Aorta (tissue), 5 donors: ENCODE data around the gene ZNF792. TPM values are rescaled to one million over a fixed set of nuclear protein-coding genes. Genes with fewer than 3 reads are reported as not detected.
A peak's percentile ranks its signal among the peaks of the same experiment; 100 is the strongest.
"Not testable (repeated sequence)": the region's sequence is repeated elsewhere in the genome, so short reads cannot be mapped to it uniquely, and the experiment has no call there.

Experiments
- ATAC-seq: fragments of 200-7000 bp; cut with Tn5 transposase; one replicate; pipeline ENCODE4 v1.9.1; 2022; ENCODE audit warnings: moderate library complexity; ENCODE audit not compliant: low FRiP score
- DNase-seq, 2 donors: peaks; one replicate each; pipeline ENCODE4 v3.0.0-alpha.2; 2020
- H3K27ac ChIP-seq, 2 donors: one replicate each; pipeline ENCODE4 v1.5.1; 2013; ENCODE audit warnings: low read length in 2 of 2, mild to moderate bottlenecking in 2 of 2, moderate library complexity in 2 of 2, control low read depth in 1 of 2, inconsistent platforms in 1 of 2, low read depth in 1 of 2
- H3K27me3 ChIP-seq, 2 donors: one replicate each; pipeline ENCODE4 v1.6.1; 2013; ENCODE audit warnings: control low read depth in 1 of 2, low read length in 1 of 2, mild to moderate bottlenecking in 1 of 2, moderate library complexity in 1 of 2; ENCODE audit not compliant: insufficient read depth in 2 of 2, control insufficient read depth in 1 of 2
- H3K36me3 ChIP-seq, 2 donors: one replicate each; pipeline ENCODE4 v1.6.1; 2013; ENCODE audit warnings: control low read depth in 1 of 2, low read length in 1 of 2, mild to moderate bottlenecking in 1 of 2; ENCODE audit not compliant: insufficient read depth in 2 of 2, control insufficient read depth in 1 of 2
- H3K4me1 ChIP-seq, 2 donors: one replicate each; pipeline ENCODE4 v1.6.1; 2013; ENCODE audit warnings: low read length in 2 of 2, control low read depth in 1 of 2, mild to moderate bottlenecking in 1 of 2, moderate library complexity in 1 of 2; ENCODE audit not compliant: insufficient read depth in 2 of 2, control insufficient read depth in 1 of 2
- H3K4me3 ChIP-seq, 2 donors: one replicate each; pipeline ENCODE4 v1.5.1; 2013; ENCODE audit warnings: low read length in 2 of 2, control low read depth in 1 of 2, mild to moderate bottlenecking in 1 of 2
- H3K9me3 ChIP-seq: one replicate; pipeline ENCODE4 v1.6.1; 2013; ENCODE audit warnings: mild to moderate bottlenecking, low read length; ENCODE audit not compliant: control insufficient read depth
- WGBS, 2 donors: extraction: QIAGEN DNeasy Blood & Tissue Kit; methylation state at CpG; one replicate each; pipeline ENCODE4 v1.1.7; 2013; 5-methylcytosine and 5-hydroxymethylcytosine counted together
- intact Hi-C, 2 donors: fragments of 100-400 bp; cut with DNase I; formaldehyde crosslinking; loops; one replicate each; pipeline versions ENCODE4 v1.14.2 to v1.15.0; 2022
- polyA plus RNA-seq, 2 donors: library from polyadenylated mRNA; stranded (reverse); fragments of 200-250 nt; gene quantifications; one replicate each; pipeline ENCODE4 v1.2.3, GENCODE V29; 2013
- total RNA-seq, 2 donors: library from RNA; stranded (reverse); fragmentation: NEBNext Ultra II Directional; extraction: Animal tissue kit (Norgen Biotek cat#: 25700); gene quantifications; one replicate each; pipeline ENCODE4 v1.2.1, GENCODE V29; 2021
- donor health status: healthy with polysubstance abuse.
- donor health status: Bipolar disorder and iron deficiency.
- donor health status: DM: no; HTN: no; CAD: no.
- donor health status: DM: no; HTN: no; CAD: no.
- donor health status: DM: yes; HTN: yes; CAD: no.

Gene ZNF792
- total and polyA plus RNA-seq, 4 donors, result 1.0 to 13.5 (median 3.5) TPM

DNA sequence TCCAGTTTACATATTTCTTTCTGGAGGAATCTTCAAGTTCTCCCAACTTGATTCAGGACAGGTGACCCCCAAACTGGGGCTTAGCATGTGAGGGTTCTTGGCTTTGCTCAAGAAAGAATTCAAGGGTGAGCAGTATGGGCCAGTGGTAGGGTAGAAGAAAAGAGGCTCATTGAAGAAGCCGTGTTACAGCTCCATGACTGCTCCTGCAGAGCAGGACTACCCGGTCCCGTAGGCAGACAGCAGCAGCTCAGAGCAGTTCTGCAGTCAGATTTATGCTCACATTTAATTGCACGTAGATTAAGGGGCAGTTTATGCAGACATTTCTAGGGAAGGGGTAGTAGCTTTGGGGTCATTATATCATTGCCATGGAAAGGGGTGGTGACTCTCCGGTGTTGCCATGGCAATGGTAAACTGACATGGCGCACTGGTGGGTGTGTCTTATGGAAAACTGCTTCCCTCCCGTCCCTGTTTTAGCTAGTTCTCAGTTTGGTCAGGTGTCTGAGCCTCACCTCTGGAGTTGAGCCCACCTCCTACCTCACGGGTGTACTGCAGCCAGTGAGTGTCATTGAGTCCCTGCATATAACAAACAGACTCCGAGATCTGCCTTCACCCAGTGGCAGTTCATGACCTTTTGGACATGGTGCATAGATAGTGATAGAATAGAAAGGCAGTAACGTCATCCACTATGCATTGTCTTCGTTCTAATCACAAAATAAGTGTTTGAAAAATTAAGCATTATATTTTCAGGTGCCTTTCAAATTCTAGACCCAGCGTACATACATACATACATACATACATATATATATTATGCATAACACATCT is 16.0 kb upstream of the ZNF792 start:
- 80% methylated on average over 12 of the region's 12 CpGs for WGBS, 2 donors
- Histone ChIP-seq H3K27me3 (no peaks in the 10 kb centered on the region), H3K36me3 (no peaks in the 10 kb centered on the region), H3K4me3 (no peak overlapping the region), H3K4me1 (no peaks in the 10 kb centered on the region), H3K27ac (no peak overlapping the region), H3K9me3 (peaks cover 5% of the 10 kb centered on the region)
- ATAC-seq (no peak), DNase-seq (peak in 1 of 2 donors; percentile 34)
- intact Hi-C loops, result no loop called here

DNA sequence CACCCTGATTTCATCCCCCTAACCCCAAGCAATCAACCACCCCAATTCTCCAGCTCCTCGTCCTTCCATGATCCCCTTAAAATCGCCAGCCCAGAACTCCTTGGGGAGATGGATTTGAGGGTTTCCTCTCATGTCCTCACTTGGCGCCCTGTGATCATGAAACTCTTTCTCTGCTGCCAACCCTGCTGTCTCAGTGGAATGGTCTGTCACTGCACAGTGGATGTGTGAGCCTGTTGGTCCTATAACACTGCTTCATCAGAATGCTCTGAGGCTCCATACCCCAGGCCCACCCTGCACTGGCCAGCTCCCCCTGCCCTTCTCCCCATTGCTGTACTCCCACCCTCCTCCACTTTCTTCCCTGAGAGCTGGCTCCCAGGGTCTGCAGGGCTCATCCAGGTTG is 12.6 kb upstream of the ZNF792 start:
- no peak for ATAC-seq
- H3K4me1 ChIP-seq, result no peaks in the 10 kb centered on the region
- intact Hi-C loops, result no loop called here
- no peak overlapping the region for H3K27ac ChIP-seq
- no peaks in the 10 kb centered on the region for H3K36me3 ChIP-seq
- DNase-seq, result no peak
- peaks cover 5% of the 10 kb centered on the region for H3K9me3 ChIP-seq
- WGBS, 2 donors, result 84 to 86% methylated on average over 3 of the region's 3 CpGs
- no peak overlapping the region for H3K4me3 ChIP-seq
- H3K27me3 ChIP-seq, result no peaks in the 10 kb centered on the region

DNA sequence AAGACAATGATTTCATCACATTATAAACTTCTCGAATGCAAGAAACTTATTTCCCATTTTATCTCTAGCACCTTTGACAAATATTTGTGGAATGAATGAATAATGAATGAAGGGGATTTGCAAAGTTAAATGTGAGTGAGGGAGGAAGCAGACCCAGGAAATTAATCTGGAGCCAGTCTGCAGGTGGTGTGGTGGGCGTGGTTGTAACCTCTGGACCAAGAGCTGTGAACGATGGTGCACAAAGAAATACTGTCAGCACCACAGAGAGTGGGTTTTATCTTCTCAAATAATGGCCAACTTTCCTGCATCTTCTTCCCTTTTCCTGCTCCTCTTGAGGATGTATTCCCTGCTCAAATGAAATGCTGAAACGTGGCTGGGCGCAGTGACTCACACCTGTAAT is 11.0 kb upstream of the ZNF792 start:
- H3K27me3 ChIP-seq, result no peaks in the 10 kb centered on the region
- no peaks in the 10 kb centered on the region for H3K36me3 ChIP-seq
- DNase-seq, result no peak
- H3K4me3 ChIP-seq, result no peak overlapping the region
- no peak for ATAC-seq
- no peaks in the 10 kb centered on the region for H3K4me1 ChIP-seq
- 68 to 70% methylated on average over 5 of the region's 5 CpGs for WGBS, 2 donors
- H3K27ac ChIP-seq, result no peak overlapping the region
- H3K9me3 ChIP-seq, result peaks cover 5% of the 10 kb centered on the region
- intact Hi-C loops, result no loop called here

DNA sequence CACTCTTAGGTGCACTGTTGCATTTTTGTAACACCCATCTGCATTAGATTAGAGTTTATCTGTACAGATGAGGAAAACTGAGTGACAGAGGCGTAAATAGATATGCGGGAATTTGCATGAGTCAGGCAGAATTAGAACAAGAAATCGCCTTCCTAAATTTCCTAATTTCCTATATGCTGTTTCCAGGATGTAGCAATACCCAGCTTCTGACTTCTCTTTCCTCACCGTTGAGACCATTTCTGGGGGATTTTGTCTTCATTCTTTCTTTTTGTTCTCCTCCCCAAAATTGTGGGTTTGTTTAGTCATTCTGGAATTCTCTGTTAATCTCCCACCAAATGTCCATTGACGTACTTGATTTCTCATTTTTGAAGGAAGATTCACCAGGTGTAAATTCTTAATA is 10.6 kb upstream of the ZNF792 start:
- no peaks in the 10 kb centered on the region for H3K36me3 ChIP-seq
- ATAC-seq (no peak), DNase-seq (no peak)
- no peaks in the 10 kb centered on the region for H3K4me1 ChIP-seq
- intact Hi-C loops, result loop anchor here (5.0 kb wide), 1 partner anchor 118 kb away; no protein-coding TSS in a partner anchor
- no peak overlapping the region for H3K4me3 ChIP-seq
- H3K27ac ChIP-seq, result no peak overlapping the region
- no peaks in the 10 kb centered on the region for H3K27me3 ChIP-seq
- WGBS, 2 donors, result 64 to 71% methylated on average over 5 of the region's 5 CpGs
- H3K9me3 ChIP-seq, result peaks cover 5% of the 10 kb centered on the region

DNA sequence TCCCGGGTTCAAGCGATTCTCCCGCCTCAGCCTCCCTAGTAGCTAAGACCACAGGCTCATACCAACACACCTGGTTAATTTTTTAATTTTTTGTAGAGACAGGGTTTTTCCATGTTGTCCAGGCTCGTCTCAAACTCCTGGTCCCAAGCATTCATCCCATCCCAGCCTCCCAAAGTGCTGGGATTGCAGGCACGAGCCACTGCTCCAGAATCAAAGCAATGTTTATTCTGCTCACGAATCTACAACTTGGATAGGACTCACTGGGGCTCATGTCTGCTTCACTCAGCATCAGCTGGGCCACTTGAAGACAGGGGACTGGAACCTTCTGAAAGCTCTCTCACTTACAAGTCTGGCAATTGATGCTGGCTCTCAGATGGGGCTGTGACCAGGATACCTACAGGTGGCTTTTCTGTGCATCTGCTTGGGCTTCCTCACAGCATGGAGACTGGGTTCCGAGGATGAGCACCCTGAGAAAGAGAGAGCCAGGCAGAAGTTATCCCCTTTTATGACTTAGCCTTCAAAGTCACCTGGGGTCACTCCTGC is 8.2 kb upstream of the ZNF792 start:
- intact Hi-C loops, result loop anchor here (2.0 to 5.0 kb wide), 2 partner anchors 41 to 120 kb away; no protein-coding TSS in a partner anchor

DNA sequence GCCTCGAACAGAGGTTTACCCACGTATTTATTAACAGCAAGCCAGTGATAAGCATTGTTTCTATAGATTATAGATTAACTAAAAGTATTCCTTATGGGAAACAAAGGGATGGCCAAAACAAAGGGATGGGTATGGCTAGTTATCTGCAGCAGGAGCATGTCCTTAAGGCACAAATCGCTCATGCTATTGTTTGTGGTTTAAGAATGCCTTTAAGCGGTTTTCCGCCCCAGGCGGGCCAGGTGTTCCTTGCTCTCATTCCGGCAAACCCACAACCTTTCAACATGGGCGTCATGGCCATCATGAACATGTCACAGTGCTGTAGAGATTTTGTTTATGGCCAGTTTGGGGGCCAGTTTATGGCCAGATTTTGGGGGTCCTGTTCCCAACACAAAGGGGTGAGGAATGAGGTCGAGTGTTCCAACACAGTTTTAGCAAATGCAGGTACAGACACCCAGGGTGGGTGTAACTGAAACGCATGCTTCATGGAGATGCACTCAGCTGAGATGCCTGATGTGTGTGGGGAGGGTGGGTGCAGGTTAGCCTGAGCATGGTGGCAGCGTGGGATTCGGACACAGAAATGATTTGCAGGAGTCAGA is 6.3 kb upstream of the ZNF792 start:
- not testable (repeated sequence) for ATAC-seq, H3K4me3 ChIP-seq, H3K27me3 ChIP-seq, DNase-seq, H3K27ac ChIP-seq, H3K4me1 ChIP-seq, H3K9me3 ChIP-seq, H3K36me3 ChIP-seq
- intact Hi-C loops, result loop anchor here (5.0 kb wide), 1 partner anchor 122 kb away; no protein-coding TSS in a partner anchor
- WGBS, 2 donors, result 78 to 85% methylated on average over 12 of the region's 12 CpGs

More for the DNA sequence above, 8.2 kb upstream of the ZNF792 start:
- ATAC-seq (no peak), DNase-seq (no peak)
- H3K4me1 ChIP-seq, result no peaks in the 10 kb centered on the region
- 78 to 82% methylated on average over 7 of the region's 7 CpGs for WGBS, 2 donors
- peaks cover 5% of the 10 kb centered on the region for H3K9me3 ChIP-seq
- no peak overlapping the region for H3K27ac ChIP-seq
- no peaks in the 10 kb centered on the region for H3K27me3 ChIP-seq
- no peak overlapping the region for H3K4me3 ChIP-seq
- no peaks in the 10 kb centered on the region for H3K36me3 ChIP-seq

DNA sequence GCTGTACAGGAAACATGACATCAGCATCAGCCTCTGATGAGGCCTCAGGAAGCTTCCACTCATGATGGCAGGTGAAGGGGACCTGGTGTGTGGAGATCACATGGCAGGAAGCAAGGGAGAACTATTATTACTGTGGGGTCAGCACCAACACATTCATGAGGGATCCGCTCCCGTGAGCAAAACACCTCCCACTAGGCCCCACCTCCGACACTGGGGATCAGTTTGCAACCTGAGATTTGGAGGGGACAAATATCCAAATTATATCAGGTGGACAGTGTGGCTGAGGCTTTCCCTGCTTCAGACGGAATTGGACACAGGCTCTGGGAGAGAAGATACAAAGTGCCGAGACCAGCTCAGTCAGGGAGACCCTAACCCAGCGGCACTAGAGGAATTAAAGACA is 5.7 kb upstream of the ZNF792 start:
- DNase-seq, result no peak
- Histone ChIP-seq H3K4me3 (no peak overlapping the region), H3K36me3 (no peaks in the 10 kb centered on the region), H3K27ac (no peak overlapping the region), H3K4me1 (no peaks in the 10 kb centered on the region), H3K27me3 (no peaks in the 10 kb centered on the region), H3K9me3 (no peaks in the 10 kb centered on the region)
- ATAC-seq, result no peak
- intact Hi-C loops, result loop anchor here (5.0 kb wide), 1 partner anchor 123 kb away; no protein-coding TSS in a partner anchor
- WGBS, 2 donors, result 89 to 91% methylated on average over 6 of the region's 6 CpGs

DNA sequence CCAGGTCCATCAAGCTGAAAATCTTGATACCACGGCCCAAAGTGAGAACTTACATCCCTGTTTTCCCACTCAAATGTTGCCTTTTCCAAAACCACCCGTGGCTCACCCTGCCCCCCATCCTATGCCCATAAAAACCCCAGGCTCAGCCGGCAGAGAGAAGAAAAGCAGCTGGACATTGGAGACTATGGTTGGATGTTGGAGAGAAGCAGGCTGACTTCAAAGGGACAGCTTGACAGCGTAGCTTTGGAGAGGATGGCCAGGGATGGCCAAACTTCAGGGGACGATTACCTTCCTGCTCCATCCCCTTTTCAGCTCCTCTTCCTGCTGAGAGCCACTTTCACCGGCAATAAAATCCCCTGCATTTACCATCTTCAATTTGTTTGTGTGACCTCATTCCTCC is 3.5 kb upstream of the ZNF792 start:
- DNase-seq (no peak), ATAC-seq (no peak)
- intact Hi-C loops, result no loop called here
- H3K27me3 ChIP-seq, result no peaks in the 10 kb centered on the region
- H3K27ac ChIP-seq, result no peak overlapping the region
- 75 to 77% methylated on average over 6 of the region's 6 CpGs for WGBS, 2 donors
- H3K9me3 ChIP-seq, result no peaks in the 10 kb centered on the region
- H3K36me3 ChIP-seq, result no peaks in the 10 kb centered on the region
- H3K4me3 ChIP-seq, result no peak overlapping the region
- peaks cover 0 to 1% of the 10 kb centered on the region in 2 donors for H3K4me1 ChIP-seq
